VCaP (cell line): ENCODE measurements around the gene FGF6.

Experiments
- H3K27ac ChIP-seq: fragments of 450-650 bp; 2 replicates; pipeline ENCODE4 v1.5.1; 2017
- TF ChIP-seq, protein P1 (sequence below): fragments of 450-650 bp; conservative IDR thresholded peaks from 2 replicates; pipeline ENCODE4 v1.5.1; 2017; ENCODE audit warnings: mild to moderate bottlenecking, moderate library complexity

Gene FGF6

GRCh38 chr12:4451694-4452093, 6.1 kb upstream of the FGF6 start:
- TF ChIP-seq, protein P1, sequence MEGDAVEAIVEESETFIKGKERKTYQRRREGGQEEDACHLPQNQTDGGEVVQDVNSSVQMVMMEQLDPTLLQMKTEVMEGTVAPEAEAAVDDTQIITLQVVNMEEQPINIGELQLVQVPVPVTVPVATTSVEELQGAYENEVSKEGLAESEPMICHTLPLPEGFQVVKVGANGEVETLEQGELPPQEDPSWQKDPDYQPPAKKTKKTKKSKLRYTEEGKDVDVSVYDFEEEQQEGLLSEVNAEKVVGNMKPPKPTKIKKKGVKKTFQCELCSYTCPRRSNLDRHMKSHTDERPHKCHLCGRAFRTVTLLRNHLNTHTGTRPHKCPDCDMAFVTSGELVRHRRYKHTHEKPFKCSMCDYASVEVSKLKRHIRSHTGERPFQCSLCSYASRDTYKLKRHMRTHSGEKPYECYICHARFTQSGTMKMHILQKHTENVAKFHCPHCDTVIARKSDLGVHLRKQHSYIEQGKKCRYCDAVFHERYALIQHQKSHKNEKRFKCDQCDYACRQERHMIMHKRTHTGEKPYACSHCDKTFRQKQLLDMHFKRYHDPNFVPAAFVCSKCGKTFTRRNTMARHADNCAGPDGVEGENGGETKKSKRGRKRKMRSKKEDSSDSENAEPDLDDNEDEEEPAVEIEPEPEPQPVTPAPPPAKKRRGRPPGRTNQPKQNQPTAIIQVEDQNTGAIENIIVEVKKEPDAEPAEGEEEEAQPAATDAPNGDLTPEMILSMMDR, result no peak
- H3K27ac ChIP-seq, result no peak overlapping the region

DNA sequence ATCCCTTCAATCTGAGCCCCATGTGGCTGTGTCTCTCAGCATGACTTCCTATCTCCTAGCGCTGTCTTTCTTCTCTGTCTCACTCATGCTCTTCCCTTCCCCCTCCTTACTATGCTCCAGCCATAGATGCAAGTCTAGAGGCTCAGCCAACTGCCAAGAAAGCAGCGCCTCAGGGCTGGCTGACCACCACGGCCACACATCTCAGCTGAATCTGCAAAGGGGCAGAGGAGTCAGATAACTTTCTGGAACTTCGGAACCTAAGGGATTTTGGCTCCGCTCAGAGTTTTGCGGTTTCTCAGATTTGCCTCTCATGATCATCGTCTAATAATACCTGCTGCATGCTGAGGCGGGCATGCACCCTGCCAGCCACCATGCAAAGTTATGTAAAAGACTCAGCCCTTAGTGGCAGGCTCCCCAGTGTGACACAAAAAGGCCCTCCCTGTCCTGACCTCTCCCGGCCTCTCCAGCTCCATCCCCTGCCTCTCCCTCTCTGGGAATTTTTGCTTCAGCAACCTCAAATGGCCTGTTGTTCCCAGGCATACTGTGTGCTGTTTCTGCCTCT, 5.0 kb upstream of the FGF6 start:
- H3K27ac ChIP-seq, result no peak overlapping the region
- TF ChIP-seq, protein P1, result no peak

DNA sequence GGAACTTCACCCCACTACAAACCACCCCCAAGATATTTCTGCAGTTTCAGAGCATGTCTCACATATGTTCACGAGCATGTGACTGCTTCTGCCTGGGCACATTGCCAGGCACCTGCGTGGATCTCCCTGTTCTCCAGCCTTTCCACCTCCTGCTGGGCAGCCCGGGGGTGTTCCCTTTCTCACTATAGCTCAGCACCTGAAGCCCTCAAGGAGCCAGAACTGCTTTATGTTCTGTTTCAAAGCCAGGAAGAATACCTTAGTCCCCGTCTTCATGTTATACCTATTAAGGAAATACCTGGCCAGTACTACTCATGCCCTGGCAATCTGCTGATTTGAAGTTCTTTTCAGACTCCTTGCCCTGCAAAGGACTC, 4.2 kb upstream of the FGF6 start:
- TF ChIP-seq, protein P1, result no peak
- H3K27ac ChIP-seq, result no peak overlapping the region

DNA sequence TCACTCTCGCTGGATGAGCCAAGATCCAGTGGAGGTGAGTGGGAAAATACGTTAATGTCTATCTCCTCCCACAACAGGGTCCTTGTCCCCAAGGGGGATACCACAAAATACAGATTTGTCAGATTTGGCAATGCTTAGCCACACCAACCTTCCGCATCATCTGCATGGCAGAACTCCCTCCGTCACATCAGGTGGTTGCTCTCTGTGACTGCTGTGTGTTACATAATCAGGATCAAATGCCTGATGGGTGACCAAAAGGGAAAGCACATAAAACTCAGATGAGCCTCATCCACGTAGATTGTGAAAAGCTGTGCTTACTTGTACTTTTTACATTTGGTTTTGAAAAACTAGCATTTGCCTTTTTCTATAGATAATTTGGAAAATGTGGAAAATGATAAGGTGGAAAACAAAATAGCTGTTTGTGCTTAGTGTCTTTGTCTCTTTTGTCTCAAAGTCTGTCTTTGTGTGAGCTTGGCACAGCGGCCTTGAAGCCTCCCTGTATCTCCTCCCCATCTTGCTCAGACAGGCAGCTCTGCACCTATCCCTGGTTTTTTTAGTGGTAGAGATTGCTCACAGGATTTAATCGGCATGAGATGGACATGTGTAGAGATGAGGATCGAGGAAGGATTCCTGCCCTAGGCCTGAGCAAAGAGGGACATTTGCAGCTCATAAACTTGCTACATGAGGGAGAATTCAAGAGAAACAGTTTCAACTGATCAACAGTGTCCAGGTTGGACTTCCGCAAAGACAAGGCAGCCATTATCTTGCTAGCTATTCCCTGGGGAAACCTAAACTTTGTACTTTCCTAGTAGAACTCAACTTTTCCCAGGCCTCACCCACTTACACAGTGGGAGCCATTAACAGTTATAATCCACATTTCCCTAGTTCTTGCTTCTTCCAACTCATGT, 3.6 kb upstream of the FGF6 start:
- TF ChIP-seq, protein P1, result no peak
- no peak overlapping the region for H3K27ac ChIP-seq

DNA sequence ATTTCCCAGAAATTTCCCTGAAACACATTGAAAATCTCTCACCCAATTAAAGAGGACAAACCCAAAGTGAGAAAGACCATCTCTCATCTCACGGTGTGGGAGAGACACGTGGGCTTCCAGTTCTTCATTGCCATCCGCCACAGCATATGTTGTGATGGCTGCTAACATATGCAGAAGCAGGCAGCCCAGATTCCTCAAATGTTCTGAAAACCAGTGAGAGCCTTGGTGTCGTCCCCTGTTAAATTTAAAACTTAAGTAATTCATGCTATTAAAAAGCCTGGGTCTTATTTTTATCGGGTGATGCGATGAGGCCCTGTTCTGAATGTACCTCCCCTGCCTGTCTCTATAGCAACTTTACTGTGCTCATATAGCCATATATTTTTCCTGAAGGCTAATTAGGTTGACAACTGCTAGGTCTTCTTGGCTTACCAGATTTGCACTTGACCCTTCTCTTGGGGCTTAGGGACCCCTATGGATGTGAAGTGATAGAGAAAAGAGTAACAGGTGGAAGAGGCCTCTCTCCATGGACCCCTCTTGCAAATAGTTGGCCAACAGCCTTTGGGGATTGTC, 2.8 kb upstream of the FGF6 start:
- H3K27ac ChIP-seq, result no peak overlapping the region
- TF ChIP-seq, protein P1, result no peak

GRCh38 chr12:4447151-4447550, 1.5 kb upstream of the FGF6 start:
- TF ChIP-seq, protein P1, result no peak
- H3K27ac ChIP-seq, result no peak overlapping the region

DNA sequence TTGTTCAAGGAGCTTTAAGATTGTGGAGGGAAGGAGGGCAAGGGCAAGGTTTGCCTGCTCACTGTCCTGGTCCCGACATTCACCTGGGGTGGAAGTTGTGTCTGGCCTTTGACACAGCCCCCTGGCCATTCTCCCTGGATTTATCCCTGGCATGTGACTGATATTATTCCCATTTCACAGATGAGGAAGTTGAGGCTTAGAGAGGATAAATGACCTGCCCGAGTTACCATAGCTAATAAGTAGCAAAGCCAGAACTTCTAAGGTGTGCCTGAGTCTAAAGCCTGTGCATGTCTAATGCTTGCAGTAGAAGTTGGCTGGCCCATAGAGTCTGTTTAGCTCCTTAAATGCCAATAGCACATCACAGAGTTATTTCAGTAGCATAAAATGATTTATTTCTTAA, 720 bp upstream of the FGF6 start:
- H3K27ac ChIP-seq, result no peak overlapping the region
- TF ChIP-seq, protein P1, result no peak
